ENCODE results near the gene MRPS7. TPM values are rescaled to one million over a fixed set of nuclear protein-coding genes. Genes with fewer than 3 reads are reported as not detected.
A peak's percentile ranks its signal among the peaks of the same experiment; 100 is the strongest.
"Not testable (repeated sequence)": the region's sequence is repeated elsewhere in the genome, so short reads cannot be mapped to it uniquely, and the experiment has no call there.

MRPS7 gene
- total RNA-seq, 3 donors from 2014 or later = 37.0 to 46.5 (median 40.1) TPM

- Histone ChIP-seq H3K36me3 (no peaks in the 10 kb centered on the region), H3K27ac (peak overlapping the region; percentile 58 to 72), H3K4me1 (peaks cover 0 to 20% of the 10 kb centered on the region in 2 donors), H3K9me3 (no peaks in the 10 kb centered on the region), H3K4me3 (peak overlapping the region in 2 of 3 donors; percentile 22 to 47), H3K27me3 (no peaks in the 10 kb centered on the region)
- DNase-seq (ENCODE audit: low spot score in 2 of 2) = no peak
- TF ChIP-seq POLR2AphosphoS5 (IDR thresholded peaks at IDR 0.05) = no peak
- TF ChIP-seq POLR2A (IDR thresholded peaks at IDR 0.05) = no peak
- no peak for TF ChIP-seq CTCF (IDR thresholded peaks at IDR 0.05)
- intact Hi-C loops (cut with DNase I; ENCODE audit: low total_unique reads) = no loop called here
These were observed 11.6 kb upstream of the MRPS7 start for GRCh38 chr17:75250009-75250471.

DNA sequence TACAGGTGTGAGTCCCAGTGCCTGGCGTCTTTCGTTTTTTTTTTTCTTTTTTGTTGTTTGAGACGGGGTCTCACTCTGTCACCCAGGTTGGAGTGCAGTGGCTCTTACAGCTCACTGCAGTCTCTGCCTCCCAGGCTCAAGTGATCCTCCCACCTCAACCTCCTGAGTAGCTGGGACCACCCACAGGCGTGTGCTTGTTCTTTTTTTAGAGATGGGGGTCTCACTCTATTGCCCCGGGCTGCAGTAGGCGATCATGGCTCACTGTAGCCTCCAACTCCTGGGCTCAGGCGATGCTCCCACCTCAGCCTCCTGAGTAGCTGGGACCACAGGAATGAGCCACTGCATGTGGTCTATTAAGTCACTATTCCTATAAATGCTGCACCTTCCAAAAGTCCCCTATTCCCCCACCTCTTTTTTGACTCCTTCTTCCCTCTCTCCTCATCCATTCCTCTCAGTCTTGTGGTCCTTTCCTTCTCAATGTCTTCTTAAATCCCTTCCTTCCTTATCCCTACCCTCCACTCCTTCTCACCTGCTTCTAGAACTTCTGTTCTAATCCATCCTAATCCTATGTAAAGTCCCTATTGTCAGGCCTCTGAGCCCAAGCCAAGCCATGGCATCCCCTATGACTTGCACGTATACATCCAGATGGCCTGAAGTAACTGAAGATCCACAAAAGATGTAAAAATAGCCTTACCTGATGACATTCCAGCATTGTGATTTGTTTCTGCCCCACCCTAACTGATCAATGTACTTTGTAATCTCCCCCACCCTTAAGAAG, 9.5 kb upstream of the MRPS7 start:
- Histone ChIP-seq H3K4me3 (no peak overlapping the region), H3K9me3 (no peaks in the 10 kb centered on the region), H3K36me3 (no peaks in the 10 kb centered on the region), H3K27ac (no peak overlapping the region), H3K27me3 (no peaks in the 10 kb centered on the region), H3K4me1 (peaks cover 0 to 8% of the 10 kb centered on the region in 2 donors)
- intact Hi-C loops (cut with DNase I; ENCODE audit: low total_unique reads) = no loop called here
- no peak for TF ChIP-seq POLR2A (IDR thresholded peaks at IDR 0.05)
- TF ChIP-seq CTCF (IDR thresholded peaks at IDR 0.05) = no peak
- no peak for TF ChIP-seq POLR2AphosphoS5 (IDR thresholded peaks at IDR 0.05)
- DNase-seq (ENCODE audit: low spot score in 2 of 2) = no peak

DNA sequence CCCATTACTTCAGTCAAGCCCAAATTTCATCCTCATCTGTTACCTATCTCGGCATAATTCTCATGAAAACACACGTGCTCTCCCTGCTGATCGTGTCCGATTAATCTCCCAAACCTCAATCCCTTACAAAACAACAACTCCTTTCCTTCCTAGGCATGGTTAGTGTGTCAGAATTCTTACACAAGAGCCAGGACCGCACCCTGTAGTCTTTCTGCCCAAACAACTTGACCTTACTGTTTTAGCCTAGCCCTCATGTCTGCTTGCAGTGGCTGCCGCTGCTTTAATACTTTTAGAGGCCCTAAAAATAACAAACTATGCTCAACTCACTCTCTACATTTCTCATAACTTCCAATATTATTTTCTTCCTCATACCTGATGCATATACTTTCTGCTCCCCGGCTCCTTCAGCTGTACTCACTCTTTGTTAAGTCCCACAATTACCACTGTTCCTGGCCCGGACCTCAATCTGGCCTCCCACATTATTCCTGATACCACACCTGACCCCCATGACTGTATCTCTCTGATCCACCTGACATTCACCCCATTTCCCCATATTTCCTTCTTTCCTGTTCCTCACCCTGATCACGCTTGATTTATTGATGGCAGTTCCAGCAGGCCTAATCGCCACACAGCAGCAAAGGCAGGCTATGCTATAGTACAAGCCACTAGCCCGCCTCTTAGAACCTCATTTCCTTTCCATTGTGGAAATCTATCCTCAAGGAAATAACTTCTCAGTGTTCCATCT, 5.6 kb upstream of the MRPS7 start:
- H3K4me1 ChIP-seq = peaks cover 0 to 12% of the 10 kb centered on the region in 2 donors
- H3K27me3 ChIP-seq; H3K9me3 ChIP-seq; intact Hi-C loops (cut with DNase I; ENCODE audit: low total_unique reads); H3K36me3 ChIP-seq; DNase-seq (ENCODE audit: low spot score in 2 of 2); H3K27ac ChIP-seq; H3K4me3 ChIP-seq: not testable (repeated sequence)

GRCh38 chr17:75257228-75257627, 4.5 kb upstream of the MRPS7 start:
- H3K36me3 ChIP-seq; DNase-seq (ENCODE audit: low spot score in 2 of 2); H3K4me3 ChIP-seq; H3K9me3 ChIP-seq; intact Hi-C loops (cut with DNase I; ENCODE audit: low total_unique reads); H3K27me3 ChIP-seq; H3K27ac ChIP-seq: not testable (repeated sequence)
- H3K4me1 ChIP-seq = peaks cover 0 to 12% of the 10 kb centered on the region in 2 donors

DNA sequence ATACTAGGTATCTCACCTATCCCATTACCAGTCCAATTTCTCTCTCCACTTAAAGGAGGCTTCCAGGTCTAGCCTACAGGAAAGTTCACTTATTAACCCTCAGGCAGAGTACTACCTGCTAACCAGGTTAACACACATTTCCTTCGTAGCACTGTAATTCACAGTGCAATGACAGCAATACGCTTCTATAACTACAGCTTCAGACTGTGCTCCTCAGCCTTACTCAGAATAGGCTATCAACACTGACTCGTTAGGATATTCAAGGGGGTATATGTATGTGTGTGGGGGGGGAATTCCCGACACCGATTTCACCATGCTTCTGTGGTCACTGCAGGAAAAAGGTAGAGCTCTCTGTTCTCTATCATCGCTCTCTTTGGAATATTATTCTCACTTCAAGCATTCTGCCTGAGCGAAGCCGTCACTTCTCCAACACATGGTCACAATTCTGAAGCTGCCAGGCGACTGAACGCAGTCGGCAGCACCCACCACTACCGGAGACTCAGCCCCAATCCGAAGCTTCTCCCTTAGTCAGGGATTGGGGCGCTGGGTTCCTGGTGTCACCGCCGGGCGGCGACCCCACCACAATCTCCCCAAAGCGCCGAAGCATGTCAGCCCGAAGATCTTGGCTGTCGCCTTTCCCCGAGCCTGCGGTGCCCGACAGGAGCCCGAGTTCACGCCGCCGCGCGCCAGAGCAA, 891 bp upstream of the MRPS7 start:
- Histone ChIP-seq H3K4me3 (peak overlapping the region; percentile 89 to 100 (median 99)), H3K9me3 (no peaks in the 10 kb centered on the region), H3K4me1 (peaks cover 0 to 12% of the 10 kb centered on the region in 2 donors), H3K36me3 (no peaks in the 10 kb centered on the region), H3K27me3 (no peaks in the 10 kb centered on the region), H3K27ac (peak overlapping the region; percentile 97 to 99)
- intact Hi-C loops (cut with DNase I; ENCODE audit: low total_unique reads) = no loop called here
- no peak for TF ChIP-seq POLR2AphosphoS5 (IDR thresholded peaks at IDR 0.05)
- no peak for TF ChIP-seq POLR2A (IDR thresholded peaks at IDR 0.05)
- TF ChIP-seq CTCF (IDR thresholded peaks at IDR 0.05) = no peak
- no peak for DNase-seq (ENCODE audit: low spot score in 2 of 2)

All from breast epithelium (tissue), 4 donors.